A204.1 (cell line): ENCODE data around the gene OR4K5.
A peak's percentile ranks its signal among the peaks of the same experiment; 100 is the strongest.
"Not testable (repeated sequence)": the region's sequence is repeated elsewhere in the genome, so short reads cannot be mapped to it uniquely, and the experiment has no call there.

Experiments used
- FAIRE-seq: peaks from 2 replicates; lab custom pipeline; 2012; peaks lifted over from hg19 to GRCh38; lab: Jason Lieb, UNC

Gene OR4K5, protein sequence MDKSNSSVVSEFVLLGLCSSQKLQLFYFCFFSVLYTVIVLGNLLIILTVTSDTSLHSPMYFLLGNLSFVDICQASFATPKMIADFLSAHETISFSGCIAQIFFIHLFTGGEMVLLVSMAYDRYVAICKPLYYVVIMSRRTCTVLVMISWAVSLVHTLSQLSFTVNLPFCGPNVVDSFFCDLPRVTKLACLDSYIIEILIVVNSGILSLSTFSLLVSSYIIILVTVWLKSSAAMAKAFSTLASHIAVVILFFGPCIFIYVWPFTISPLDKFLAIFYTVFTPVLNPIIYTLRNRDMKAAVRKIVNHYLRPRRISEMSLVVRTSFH

DNA sequence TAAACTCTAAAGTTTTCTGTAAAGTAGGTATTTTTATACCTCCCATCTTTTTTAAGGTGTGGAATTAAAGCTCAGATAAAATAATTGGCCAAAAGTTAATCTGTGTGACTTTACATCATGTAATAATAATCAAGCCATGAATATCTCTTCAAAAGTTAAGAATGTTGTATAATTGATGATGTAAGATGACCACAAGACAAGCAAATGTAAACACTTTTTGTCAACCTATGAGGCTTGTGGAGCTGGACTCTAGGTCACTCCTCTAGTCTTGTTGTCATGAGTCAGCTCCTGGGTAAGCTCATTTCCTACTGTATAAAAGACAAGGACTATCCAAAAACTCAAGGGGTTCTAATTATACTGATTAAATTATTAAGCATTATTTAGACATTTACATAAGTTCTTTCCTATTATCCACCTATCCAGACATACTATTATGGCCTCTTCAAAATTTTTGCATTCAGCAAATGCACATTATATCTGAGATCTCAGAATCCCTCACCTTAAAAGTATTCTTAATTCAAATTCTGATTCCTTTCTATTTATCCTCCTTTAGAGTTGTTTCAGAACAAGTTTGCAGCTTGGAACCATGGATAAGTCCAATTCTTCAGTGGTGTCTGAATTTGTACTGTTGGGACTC, at the start of gene OR4K5:
OR4K5 (plus strand) TSS at position 587 of the 637 bp plus-strand sequence; CDS start at position 587, 0 bp downstream.
- FAIRE-seq = no peak

DNA sequence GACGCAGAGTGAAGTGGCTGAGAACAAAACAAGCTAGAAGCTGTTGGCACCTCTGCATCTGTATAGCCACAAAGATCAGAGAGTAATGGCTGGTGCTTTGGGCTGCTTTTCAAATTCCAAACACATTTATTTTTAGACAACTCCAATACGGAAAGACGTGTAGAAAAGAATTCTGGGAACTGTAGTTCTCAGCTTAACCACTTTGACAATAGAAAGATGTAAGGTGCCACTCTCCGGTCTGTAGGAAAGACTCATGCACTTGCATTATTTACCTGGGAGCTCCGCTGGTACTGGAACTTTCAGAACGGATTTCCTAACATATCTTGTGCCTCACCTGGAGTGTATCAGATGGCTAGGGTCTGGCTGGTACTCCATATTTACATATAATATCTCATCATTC, 47.2 kb upstream of the OR4K5 start:
- no peak for FAIRE-seq

DNA sequence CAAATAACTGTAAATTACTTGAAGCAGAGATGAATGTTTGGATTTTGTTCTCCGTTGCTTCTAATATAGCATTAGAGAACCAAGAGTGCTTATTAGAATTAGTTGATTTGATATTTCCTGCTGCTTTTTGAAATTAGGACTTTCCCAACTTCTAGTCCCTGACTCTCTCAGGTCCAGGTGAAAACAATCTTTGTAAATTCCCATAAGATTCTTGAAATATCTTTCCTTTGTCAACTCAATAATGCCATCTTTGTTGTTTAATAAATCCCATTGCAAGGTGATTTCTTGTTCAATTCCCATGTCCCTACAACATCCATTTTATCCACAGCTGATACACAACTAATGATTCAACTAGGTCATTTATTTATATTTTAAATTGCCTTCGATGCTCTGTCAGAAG, 45.6 kb upstream of the OR4K5 start, which contains the start of gene OR4K2:
OR4K2 (plus strand) TSS at position 301 of the 400 bp plus-strand sequence. CDS start 1,126 bp downstream, outside the sequence.
- no peak for FAIRE-seq

DNA sequence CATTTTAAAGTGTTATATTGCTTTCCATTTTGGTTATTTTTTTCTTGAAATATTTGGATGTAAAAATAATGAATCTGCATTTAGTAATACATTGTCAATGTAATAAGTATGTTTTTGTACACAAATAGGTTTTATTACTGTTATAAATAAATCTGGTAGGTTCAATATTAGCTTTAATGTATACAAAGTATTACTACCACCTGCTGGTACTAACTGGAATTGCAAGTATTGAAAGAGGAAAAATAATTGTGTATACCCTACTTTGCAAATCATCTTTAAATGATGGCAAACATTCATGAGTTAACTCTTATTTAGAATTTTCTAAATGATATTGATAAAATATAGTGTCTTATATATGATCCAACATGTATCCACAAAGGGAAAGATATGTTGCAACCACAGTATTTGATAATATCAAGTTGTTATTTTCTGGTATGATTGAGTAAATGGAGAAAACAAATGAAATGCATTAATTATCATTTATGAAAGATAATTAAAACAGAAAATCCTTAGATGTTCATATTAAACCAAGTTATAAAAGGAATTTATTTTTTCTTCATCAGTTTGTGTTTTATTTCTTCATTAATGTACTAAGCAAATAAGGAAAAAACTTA, 42.3 kb upstream of the OR4K5 start:
- FAIRE-seq = peak; percentile 94

DNA sequence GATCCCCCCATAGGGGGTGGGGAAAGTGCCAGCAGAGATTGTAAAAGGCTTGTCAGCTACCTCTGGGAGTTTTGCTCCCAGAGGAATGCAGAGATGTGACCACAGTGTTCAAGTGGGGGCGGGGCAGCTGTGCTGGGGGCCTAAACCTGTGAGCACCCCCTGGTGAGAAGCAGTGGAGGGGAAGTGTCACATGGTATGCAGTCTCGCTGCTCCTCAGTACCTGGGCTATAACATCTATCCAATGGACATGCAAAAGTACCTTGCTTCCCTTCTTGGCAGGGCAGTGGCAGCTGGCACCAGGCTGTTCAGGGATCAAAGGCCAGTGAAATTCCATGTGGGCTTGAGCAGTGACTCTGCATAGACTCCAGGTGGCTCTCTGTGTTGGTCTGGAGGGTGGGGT, 25.1 kb upstream of the OR4K5 start:
- no peak for FAIRE-seq

DNA sequence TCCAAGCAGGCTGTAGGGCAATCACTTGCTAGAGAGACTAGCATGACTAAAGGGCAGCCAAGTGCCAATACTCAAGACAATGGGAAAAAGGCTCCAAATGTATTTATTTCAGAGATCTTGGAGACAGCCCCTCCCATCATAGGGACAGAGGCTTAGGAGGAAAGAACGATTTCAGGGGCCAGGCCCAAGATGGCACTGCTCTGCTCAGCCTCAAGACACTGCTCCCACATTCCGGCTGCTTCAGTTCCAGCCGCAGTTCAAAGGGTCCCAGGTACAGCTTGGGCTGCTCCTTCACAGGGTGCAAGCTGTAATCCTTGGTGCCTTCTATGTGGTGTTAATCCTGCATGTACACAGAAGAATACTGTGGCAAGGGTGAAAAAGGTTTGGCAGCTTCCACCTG, 19.4 kb upstream of the OR4K5 start:
- no peak for FAIRE-seq

DNA sequence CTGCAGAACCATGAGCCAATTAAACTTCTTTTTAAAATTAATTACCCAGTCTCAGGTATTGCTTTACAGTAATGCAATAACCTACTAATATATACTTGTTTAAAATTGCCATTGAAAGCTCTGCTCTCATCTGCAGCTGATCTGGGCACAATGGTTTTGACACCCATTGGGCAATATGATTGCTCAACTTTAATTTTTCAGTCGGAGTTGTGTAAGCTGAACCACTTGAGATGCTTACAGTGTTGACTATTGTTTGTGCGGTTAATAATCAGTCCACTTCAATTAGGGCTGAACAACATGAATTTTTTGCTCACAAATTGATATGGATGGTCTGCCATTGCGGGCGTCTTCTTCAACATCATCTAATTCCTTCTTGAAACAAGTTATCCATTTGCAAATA, 18.0 kb upstream of the OR4K5 start:
- no peak for FAIRE-seq

DNA sequence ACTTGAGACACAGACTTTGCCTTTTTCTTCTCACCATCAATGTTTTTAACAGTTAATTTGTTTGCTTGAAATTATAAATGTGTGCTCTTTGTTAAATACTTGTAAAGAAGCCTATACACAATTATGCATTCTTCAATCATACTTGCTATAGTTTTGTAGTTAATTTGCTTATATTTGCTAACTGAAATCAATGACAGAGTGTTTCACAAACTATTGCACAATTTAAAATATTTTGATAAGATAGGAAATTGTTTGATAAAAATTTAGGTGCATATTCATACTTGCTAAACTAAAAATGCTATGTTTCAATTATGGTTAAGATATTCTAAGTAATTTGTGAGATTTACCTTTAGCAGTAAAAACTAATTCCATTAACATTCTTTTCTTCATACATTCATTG, 13.7 kb upstream of the OR4K5 start:
- no peak for FAIRE-seq

DNA sequence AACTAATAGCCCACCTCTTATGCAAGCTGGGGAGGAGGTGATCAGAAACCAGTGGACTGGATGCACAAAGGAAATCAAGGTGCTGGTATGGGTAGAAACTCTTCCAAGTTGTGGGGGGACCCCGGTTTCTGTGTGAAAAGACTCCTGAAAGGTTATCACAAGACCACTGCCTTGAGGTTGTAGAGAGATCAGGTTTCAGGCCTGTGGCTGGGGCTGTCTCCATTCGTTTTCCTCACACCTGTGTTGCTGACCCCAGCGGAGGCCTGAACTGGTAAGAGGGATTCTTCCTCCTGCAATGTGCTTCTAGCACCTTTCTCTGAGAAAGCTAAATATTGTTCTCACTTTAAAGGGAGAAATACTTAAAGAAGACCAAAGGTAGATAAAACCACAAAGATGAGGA, 9.3 kb upstream of the OR4K5 start:
- no peak for FAIRE-seq

DNA sequence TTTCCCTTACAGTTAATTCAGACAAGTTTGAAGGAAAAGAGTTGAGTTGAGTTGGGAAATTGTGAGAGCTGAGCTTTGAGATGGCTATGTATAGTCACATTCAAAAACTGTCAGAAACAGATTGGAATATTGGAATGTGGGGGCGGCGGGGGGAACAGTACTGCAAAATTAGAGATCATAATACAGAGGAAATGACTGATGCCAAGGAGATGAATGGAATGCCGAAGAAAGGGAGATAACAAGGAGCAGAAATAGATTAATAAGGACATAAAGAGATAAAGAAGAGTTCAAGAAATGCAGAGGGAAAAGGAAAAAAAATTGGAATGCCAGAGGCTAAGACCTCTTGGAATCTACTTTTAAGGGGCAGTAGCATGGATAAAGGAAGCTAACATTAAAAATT, 3.2 kb upstream of the OR4K5 start:
- no peak for FAIRE-seq

DNA sequence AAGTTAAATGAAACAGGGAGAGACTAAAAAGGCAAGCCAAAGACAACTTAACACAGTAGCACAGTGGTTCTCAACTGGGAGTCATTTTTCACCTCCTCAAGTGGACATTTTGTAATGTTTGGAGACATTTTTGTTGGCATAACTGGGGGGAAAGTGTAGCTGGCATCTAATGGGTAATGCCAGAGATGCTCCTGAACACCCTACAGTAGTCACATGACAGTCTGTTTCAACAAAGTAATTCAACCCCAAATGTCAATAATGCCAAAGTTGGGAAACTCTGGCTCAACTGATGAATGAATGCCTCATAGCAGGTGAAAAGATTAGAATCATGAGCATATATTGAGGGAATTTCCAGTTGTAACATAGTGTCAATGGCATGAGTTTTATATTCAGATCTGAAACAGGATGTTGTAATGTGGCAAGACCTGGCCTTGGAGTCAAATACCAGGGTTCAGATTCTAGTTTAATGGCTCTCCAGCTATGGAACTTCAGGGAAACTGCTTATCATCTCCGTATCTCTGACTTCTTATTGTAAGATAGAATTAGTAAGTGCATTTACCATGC, 2.4 kb upstream of the OR4K5 start:
- no peak for FAIRE-seq

DNA sequence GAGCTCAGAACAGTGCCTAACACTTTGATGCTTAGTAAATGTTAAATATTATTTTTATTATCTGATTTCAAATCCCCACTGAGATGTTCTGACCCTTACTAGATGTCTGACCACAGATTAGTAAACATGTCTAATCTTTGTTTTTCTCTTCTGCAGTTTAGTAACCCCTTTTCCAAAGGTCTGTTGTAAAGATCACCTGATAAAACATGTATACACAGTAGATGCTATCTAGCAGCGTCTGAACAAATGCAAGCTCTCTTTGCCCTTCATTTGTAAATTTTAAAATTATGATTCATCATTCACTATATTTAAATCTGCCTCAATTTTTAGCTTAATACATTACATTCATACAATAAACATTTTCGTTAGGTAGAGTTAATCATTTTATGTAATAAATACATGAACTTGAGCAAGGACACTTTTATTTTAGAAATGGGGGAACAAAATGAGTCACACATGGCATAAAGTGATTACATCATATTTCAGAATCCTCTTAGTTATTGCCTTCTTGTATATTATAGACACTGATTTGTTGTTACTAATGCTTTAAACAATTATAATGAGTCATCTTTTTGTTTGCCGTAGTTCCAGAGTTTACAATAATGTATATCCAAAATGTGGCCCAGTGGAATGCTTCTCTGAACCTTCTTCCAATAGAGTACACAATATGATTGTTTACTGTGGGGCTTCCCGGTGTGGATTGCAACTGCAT, 1.7 kb upstream of the OR4K5 start:
- FAIRE-seq = no peak

DNA sequence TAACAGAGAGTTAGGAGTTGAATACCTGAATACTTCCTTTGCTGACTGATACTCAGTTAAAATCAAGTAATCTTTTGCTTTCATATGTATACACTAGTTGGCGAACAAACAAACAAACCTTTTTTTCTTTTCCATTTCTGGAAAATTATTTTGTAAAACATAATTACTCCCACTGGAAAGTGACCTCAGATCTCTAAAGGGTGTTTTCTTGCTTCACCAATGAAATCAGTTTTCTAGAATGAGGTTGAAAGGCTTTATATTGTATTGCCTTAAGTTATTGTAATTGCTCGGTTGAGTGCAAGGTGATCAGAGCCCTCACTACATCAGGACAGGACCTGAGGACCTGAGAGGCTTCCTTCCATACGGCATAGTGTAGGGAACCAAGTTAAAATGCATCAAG, 10.2 kb downstream of the OR4K5 start, which contains the start of gene OR4K1:
OR4K1 (plus strand) TSS at position 301 of the 400 bp plus-strand sequence. CDS start 4,750 bp downstream, outside the sequence.
- no peak for FAIRE-seq

DNA sequence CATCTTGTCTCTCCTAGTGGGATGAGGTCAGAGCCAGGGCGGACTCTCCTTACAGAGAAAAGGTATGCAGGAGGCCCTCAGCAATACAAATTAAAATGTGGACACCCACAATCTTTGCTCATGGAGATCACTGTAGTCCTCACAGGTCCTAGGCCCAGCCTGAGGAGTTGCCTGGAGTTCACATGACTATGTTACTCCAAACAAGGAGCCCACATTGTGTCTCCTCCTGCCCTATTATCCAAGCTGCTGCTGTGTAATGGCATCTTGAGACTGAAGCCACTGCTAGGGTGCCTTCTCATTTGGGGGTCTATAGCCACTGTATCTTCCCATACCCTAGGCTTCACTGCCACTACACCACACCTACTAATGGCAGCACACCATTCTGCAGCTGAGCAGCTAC, 21.3 kb downstream of the OR4K5 start:
- no peak for FAIRE-seq

DNA sequence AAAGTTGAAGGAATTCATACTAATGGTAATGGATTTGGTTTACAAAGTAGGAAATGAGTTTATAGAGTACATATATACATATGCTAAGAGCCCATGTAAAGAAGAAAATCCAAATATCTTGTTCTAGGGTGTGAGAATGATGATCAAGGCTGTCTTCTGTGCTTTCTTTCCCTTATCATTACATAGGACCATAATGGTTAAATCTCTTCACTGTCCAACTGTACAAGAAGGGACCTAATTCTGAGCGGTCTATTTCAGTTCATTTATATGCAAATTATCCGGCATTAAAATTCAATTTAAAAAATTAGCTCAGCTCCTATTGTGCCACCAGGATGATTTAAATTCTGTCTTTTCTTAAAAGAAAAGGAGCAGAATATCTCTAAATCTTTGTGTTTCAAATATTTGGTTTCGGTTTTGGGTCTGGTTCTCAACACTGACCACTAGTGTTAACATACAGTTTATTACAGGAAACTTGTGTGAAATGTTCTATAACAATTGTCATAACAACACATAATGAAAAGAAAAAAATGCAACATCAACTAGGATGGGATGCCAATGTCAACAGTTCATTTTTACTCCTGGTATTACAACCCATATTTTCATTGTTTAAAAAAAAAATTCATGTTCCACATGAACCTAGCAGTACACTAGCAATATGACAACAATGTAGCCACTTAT, 27.1 kb downstream of the OR4K5 start:
- FAIRE-seq = peak; percentile 75

DNA sequence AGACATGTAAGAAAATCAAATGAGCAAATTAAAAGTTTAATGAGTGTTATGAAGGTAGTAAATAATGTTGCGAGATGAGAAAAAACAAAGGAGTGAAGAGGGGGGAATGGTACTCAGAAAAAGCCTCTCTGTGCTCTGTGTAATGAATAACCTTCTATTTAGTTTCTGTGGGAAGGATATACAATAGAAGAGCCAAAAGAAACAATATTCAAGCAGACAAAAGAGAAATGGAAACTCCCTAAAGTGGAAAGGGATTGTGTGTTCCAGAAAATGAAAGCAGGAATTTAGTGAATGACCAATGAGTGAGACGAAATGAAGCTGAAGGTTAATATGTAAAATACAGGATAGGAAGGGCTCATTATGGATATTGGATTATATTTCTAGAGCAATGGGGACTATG, 28.8 kb downstream of the OR4K5 start:
- FAIRE-seq = no peak

DNA sequence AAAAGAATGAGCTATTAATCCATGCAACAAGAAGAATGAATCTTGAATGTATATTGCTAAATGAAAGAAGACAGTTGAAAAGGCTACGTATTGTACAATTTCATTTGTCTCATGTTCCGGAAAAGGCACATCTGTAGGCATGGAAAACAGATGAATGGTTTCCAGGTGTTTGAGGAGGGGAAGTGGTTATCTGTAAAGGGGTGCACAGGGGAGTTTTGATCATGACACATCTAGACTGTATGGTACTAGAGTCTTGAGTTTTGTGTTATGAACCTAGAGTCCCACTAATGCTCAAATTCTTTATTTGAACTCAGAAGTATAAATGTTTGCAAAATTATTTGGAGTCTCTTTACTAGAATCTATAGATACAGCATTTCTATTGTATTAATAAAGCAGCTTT, 49.3 kb downstream of the OR4K5 start:
- not testable (repeated sequence) for FAIRE-seq
